Fibroblast of villous mesenchyme (primary cell): ENCODE measurements around the gene HCK. TPM values are rescaled to one million over a fixed set of nuclear protein-coding genes. Genes with fewer than 3 reads are reported as not detected.

ENCODE experiments used
- DNase-seq: peaks from one replicate; pipeline ENCODE4 v3.0.0-alpha.2; 2010; ENCODE audit warnings: low read depth
- H3K4me3 ChIP-seq: 2 replicates; pipeline ENCODE4 v1.5.1; 2011; ENCODE audit warnings: low read depth, mild to moderate bottlenecking, low read length
- CTCF ChIP-seq: IDR thresholded peaks from 2 replicates; pipeline ENCODE4 v1.5.1; 2012; ENCODE audit warnings: low read depth, mild to moderate bottlenecking, low read length; ENCODE audit not compliant: insufficient read depth
- total RNA-seq: library from RNA; depleted of rRNA; stranded (reverse); fragments of >200 nt; gene quantifications from 2 replicates; pipeline ENCODE4 v1.2.3, GENCODE V29; 2012

The HCK gene
- total RNA-seq, 1 donor: not detected

DNA sequence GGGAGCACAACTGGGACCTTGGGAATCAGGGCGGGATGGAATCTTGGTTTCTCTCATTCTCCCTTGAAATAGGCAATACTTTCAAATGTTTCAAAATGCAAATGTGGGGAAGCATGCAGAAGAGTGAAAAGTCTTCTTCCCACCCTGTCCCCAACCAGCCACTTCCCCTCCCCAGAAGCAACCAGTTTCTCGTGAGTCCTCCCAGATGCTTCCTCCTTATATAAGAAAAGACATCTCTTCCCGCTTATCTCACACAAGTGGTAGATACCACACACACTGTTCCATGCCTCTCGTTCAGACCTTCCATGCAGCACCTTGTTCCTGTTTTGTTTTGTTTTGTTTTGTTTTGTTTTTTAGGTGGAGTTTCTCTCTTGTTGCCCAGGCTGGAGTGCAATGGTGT lies 25.1 kb downstream of the HCK start:
- H3K4me3 ChIP-seq: no peak overlapping the region
- no peak for TF ChIP-seq CTCF
- DNase-seq: no peak

DNA sequence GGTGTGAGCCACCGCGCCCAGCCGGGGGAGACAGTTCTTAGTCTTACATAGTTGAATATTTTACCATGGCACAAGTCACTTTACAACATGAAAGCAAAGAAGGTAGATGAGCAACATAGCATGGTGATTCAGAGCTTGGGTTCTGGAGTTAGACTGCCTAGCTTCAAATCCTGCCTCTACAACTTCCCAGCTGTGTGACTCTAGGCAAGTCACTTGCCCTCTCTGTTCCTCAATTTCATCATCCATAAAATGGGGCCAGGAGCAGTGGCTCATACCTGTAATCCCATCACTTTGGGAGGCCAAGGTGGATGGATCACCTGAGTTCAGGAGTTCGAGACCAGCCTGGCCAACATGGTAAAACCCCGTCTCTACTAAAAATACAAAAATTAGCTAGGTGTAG lies 26.3 kb downstream of the HCK start:
- no peak overlapping the region for H3K4me3 ChIP-seq
- DNase-seq: no peak
- TF ChIP-seq CTCF: no peak

GRCh38 chr20:32078791-32079190 lies 26.7 kb downstream of the HCK start:
- no peak for DNase-seq
- TF ChIP-seq CTCF: no peak
- H3K4me3 ChIP-seq: no peak overlapping the region

DNA sequence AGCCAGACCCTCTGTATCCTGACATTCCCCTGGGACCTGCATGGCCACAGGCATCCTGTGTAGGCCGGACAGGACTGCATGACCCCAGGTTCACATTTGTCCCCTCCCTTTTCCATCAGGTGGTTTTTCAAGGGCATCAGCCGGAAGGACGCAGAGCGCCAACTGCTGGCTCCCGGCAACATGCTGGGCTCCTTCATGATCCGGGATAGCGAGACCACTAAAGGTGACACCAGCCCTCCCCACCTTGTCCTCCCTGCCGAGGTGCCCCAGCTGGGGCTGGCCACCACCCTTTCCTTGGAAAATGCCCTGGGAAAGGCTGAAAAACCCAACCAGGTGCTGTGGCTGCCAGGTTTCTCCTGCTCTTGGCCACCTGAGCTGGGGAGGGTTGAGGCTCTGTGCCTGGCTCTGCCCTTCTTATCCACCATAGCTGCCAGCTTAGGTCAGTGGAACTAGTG lies 27.6 kb downstream of the HCK start:
- no peak for DNase-seq
- no peak for TF ChIP-seq CTCF
- H3K4me3 ChIP-seq: no peak overlapping the region

DNA sequence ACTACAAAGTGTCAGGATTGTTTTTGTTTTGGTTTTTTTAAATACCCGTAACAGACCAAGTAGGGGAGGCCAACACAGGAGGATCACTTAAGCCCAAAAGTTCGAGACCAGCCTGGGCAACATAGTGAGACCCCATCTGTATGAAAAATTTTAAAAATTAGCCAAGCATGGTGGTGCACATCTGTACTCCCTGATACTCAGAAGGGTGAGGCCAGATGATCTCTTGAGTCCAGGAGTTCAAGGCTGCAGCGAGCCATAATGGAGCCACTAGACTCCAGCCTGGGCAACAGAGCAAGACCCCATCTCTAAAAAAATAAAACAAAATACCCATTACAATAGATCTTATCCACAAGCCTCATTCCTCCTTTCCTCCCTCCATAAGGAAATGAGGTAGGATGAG lies 28.7 kb downstream of the HCK start:
- no peak overlapping the region for H3K4me3 ChIP-seq
- TF ChIP-seq CTCF: no peak
- DNase-seq: no peak

GRCh38 chr20:32083469-32083868 lies 31.4 kb downstream of the HCK start:
- no peak for DNase-seq
- TF ChIP-seq CTCF: no peak

DNA sequence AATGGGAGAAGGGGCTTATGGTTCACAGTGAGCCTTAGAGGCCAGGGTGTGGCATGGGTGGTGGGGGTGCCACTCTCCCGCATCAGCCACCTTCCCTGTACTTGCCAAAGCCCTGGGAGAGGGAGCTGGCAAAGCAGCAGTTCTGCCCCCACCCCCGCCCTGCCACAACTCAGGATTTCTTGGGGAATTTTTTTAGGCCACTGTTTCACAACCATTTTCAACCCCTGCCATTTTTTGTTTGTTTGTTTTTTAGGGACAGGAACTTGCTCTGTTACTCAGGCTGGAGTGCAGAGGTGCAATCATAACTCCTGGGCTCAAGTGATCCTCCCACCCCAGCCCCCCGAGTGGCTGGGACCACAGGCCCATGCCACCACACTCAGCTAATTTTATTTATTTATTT lies 35.0 kb downstream of the HCK start:
- DNase-seq: no peak
- TF ChIP-seq CTCF: no peak
- no peak overlapping the region for H3K4me3 ChIP-seq

More at GRCh38 chr20:32083469-32083868, 31.4 kb downstream of the HCK start:
- no peak overlapping the region for H3K4me3 ChIP-seq
